HG03469 (cell line): ENCODE data around the gene MIGA1.
"Not testable (repeated sequence)": the region's sequence is repeated elsewhere in the genome, so short reads cannot be mapped to it uniquely, and the experiment has no call there.

Source experiments
- ATAC-seq: cut with Tn5 transposase; IDR thresholded peaks from one replicate; pipeline ENCODE4 v1.9.1; 2021; ENCODE audit warnings: mild to moderate bottlenecking, moderate library complexity, moderate number of reproducible peaks; ENCODE audit not compliant: unreplicated experiment

Gene MIGA1

GRCh38 chr1:77797991-77798390 is 18.5 kb downstream of the MIGA1 start:
- ATAC-seq, result no peak

- ATAC-seq, result no peak
These were observed 22.6 kb downstream of the MIGA1 start for GRCh38 chr1:77802026-77802425.

- ATAC-seq, result no peak
These were observed 23.9 kb downstream of the MIGA1 start for GRCh38 chr1:77803371-77803770.

GRCh38 chr1:77809787-77810462 is 30.5 kb downstream of the MIGA1 start:
- not testable (repeated sequence) for ATAC-seq

GRCh38 chr1:77811589-77811988 is 32.1 kb downstream of the MIGA1 start:
- ATAC-seq, result not testable (repeated sequence)

- ATAC-seq, result no peak
These were observed 38.1 kb downstream of the MIGA1 start for GRCh38 chr1:77817368-77818209.

GRCh38 chr1:77820121-77820520 is 40.7 kb downstream of the MIGA1 start:
- ATAC-seq, result no peak

- ATAC-seq, result no peak
These were observed 44.6 kb downstream of the MIGA1 start for GRCh38 chr1:77824079-77824478.

- no peak for ATAC-seq
These were observed 45.2 kb downstream of the MIGA1 start for GRCh38 chr1:77824694-77825093.

GRCh38 chr1:77825131-77825709 is 45.8 kb downstream of the MIGA1 start:
- peak; percentile 54 for ATAC-seq

GRCh38 chr1:77826851-77827250 is 47.4 kb downstream of the MIGA1 start:
- not testable (repeated sequence) for ATAC-seq

- ATAC-seq, result no peak
These were observed 48.6 kb downstream of the MIGA1 start for GRCh38 chr1:77828098-77828497.

- no peak for ATAC-seq
These were observed 50.4 kb downstream of the MIGA1 start for GRCh38 chr1:77829851-77830250.

- ATAC-seq, result no peak
These were observed 51.5 kb downstream of the MIGA1 start for GRCh38 chr1:77830946-77831345.

GRCh38 chr1:77831566-77831965 is 52.1 kb downstream of the MIGA1 start:
- ATAC-seq, result no peak

- no peak for ATAC-seq
These were observed 52.7 kb downstream of the MIGA1 start for GRCh38 chr1:77831976-77832711.

GRCh38 chr1:77832901-77833300 is 53.5 kb downstream of the MIGA1 start:
- ATAC-seq, result no peak

- ATAC-seq, result no peak
These were observed 54.2 kb downstream of the MIGA1 start for GRCh38 chr1:77833521-77834100.

- ATAC-seq, result no peak
These were observed 55.4 kb downstream of the MIGA1 start for GRCh38 chr1:77834771-77835334.

- no peak for ATAC-seq
These were observed 62.1 kb downstream of the MIGA1 start for GRCh38 chr1:77841574-77841973.
